GM12891 (cell line): ENCODE results near the gene LRRN4CL.
"Not testable (repeated sequence)": the region's sequence is repeated elsewhere in the genome, so short reads cannot be mapped to it uniquely, and the experiment has no call there.

Experiments
- DNase-seq: peaks from one replicate; pipeline ENCODE4 v3.0.0; 2011; ENCODE audit warnings: low spot score; ENCODE audit not compliant: insufficient read length
- FAIRE-seq: peaks from 2 replicates; lab custom pipeline; 2011; peaks lifted over from hg19 to GRCh38; lab: Jason Lieb, UNC
- PAX5 ChIP-seq: IDR thresholded peaks from 2 replicates; pipeline ENCODE4 v1.6.1; 2011; ENCODE audit warnings: low read length, moderate library complexity, mild to moderate bottlenecking; ENCODE audit not compliant: insufficient read depth, severe bottlenecking
- POLR2A ChIP-seq: IDR thresholded peaks from 2 replicates; pipeline ENCODE4 v1.6.1; 2011; ENCODE audit warnings: low read depth, low read length, control low read depth
- POLR2AphosphoS5 ChIP-seq: IDR thresholded peaks from 2 replicates; pipeline ENCODE4 v1.6.1; 2011; ENCODE audit warnings: low read depth, low read length, control low read depth
- POU2F2 ChIP-seq: IDR thresholded peaks from 2 replicates; pipeline ENCODE4 v1.6.1; 2011; ENCODE audit warnings: low read depth, mild to moderate bottlenecking, control low read depth, low read length, moderate library complexity
- SPI1 ChIP-seq: IDR thresholded peaks from 2 replicates; pipeline ENCODE4 v1.6.1; 2011; ENCODE audit warnings: low read depth, low read length, control low read depth
- TAF1 ChIP-seq: IDR thresholded peaks from 2 replicates; pipeline ENCODE4 v1.6.1; 2011; ENCODE audit warnings: low read depth, low read length, control low read depth

Gene LRRN4CL

DNA sequence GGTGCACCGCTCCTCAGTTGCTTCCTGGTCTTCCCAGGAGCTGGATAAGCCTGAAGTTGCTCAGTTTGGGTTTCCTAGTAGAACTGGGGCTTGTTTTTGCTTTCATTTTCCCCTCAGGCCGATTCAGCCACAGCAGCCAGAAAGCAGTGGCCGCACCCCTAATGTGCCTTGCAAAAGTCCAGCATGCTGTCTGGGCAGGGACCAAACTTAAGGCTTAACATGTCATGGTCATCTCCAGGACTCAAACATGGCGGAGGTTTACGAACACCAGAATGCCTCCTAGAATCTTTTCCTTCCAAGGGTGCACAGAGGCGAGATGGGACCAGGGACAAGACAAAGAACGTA is 20.6 kb upstream of the LRRN4CL start:
- TF ChIP-seq PAX5 = no peak
- TF ChIP-seq POLR2A = no peak
- no peak for TF ChIP-seq SPI1
- TF ChIP-seq POLR2AphosphoS5 = no peak
- no peak for TF ChIP-seq TAF1
- TF ChIP-seq POU2F2 = no peak
- peak; percentile 50 for FAIRE-seq
- no peak for DNase-seq

DNA sequence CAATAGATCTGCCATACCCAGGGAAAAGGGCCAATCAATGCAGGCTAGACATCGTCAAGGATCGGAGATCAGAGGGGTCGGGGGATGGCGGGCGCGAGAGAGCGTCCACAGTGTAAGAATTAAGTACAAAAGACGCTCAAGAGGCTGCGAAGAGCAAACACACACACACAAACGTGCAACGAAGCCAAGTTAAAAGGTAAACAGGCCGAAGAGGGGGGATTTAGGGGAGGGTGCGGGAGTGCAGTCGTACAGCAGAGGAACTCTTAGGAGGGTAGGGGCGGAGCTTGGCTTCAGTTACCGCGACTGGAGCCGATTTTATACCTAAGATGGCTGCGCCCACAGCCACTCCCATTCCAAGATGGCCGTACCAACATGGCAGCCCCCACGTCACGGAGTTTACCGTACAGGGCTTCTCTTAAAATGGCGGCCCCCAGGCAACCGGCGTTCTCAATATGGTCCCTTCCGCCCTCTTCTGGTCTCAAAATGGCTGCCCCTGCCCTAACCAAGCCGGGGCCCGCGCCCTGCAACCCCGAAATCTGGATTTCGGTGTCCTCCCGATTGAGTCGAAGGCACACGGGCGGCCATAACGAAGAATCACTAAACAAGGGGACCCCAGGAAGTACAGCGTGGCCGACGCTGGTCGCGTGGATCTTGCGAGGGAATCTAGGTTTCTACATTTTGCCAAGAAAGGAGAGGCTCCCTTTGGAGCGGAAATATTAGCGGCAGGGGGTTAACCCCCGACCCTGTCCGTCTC is 20.1 kb upstream of the LRRN4CL start:
- FAIRE-seq = peak; percentile 93
- TF ChIP-seq SPI1 (peak; percentile 36; the same call in 1 of the 2 replicates), POLR2A (peak; percentile 82), TAF1 (peak; percentile 89), POLR2AphosphoS5 (peak; percentile 87), PAX5 (no peak), POU2F2 (no peak; the same call in 1 of the 2 replicates)
- DNase-seq = peak; percentile 81

- DNase-seq = no peak
- TF ChIP-seq POLR2A = no peak
- no peak for TF ChIP-seq SPI1
- TF ChIP-seq TAF1 = no peak
- no peak for TF ChIP-seq POU2F2
- TF ChIP-seq PAX5 = no peak
- TF ChIP-seq POLR2AphosphoS5 = no peak
- peak; percentile 20 for FAIRE-seq
Measured at GRCh38 chr11:62708793-62709192, 19.5 kb upstream of the LRRN4CL start.

- FAIRE-seq (no peak), DNase-seq (no peak)
- TF ChIP-seq POLR2A (no peak), TAF1 (no peak), SPI1 (no peak), PAX5 (no peak), POLR2AphosphoS5 (no peak), POU2F2 (no peak)
Measured at GRCh38 chr11:62708392-62708791, 19.1 kb upstream of the LRRN4CL start.

DNA sequence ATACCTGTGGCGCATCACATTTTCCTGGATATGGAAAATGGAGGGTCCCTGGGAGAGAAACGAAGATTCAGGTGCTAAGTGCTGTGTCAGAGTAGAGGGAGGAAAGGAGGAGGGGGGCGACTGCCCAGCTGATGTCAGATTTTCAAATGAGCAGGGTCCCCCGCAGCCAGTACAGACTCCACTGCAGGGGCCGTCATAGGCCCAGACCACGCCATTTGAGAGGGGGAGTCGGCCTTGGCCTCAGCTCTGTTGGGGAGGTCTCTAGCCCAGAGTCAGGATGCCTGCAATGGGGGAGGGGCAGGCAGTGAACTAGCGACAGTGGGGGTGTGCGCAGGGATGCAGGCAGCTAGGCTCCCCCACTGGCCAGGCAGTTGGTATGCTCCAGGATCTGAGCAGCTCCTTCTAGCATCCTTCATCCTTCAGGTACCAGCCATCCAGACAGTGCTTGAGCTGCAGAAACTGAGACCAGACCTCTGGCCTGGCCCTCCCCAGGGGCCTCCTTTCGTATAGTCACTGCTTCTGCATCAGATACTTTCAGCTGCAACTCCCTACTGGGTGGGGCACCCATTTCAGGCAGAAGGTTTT is 18.0 kb upstream of the LRRN4CL start, which contains the start of the genes BSCL2 and GNG3:
TSS of gene BSCL2 (minus strand) at position 148 of the 585 bp plus-strand sequence. CDS start 229 bp downstream, outside the sequence.
TSS of gene GNG3 (plus strand) at position 400 of the 585 bp plus-strand sequence. CDS start 620 bp downstream, outside the sequence.
- FAIRE-seq (no peak), DNase-seq (no peak)
- TF ChIP-seq SPI1 = no peak
- no peak for TF ChIP-seq POLR2AphosphoS5
- TF ChIP-seq POU2F2 = no peak
- TF ChIP-seq POLR2A = no peak
- TF ChIP-seq TAF1 = no peak
- no peak for TF ChIP-seq PAX5

GRCh38 chr11:62706850-62707247 is 17.5 kb upstream of the LRRN4CL start:
- DNase-seq = no peak
- FAIRE-seq = no peak
- TF ChIP-seq PAX5 = no peak
- TF ChIP-seq POLR2AphosphoS5 = no peak
- no peak for TF ChIP-seq TAF1
- TF ChIP-seq POLR2A = no peak
- no peak for TF ChIP-seq POU2F2
- TF ChIP-seq SPI1 = no peak

DNA sequence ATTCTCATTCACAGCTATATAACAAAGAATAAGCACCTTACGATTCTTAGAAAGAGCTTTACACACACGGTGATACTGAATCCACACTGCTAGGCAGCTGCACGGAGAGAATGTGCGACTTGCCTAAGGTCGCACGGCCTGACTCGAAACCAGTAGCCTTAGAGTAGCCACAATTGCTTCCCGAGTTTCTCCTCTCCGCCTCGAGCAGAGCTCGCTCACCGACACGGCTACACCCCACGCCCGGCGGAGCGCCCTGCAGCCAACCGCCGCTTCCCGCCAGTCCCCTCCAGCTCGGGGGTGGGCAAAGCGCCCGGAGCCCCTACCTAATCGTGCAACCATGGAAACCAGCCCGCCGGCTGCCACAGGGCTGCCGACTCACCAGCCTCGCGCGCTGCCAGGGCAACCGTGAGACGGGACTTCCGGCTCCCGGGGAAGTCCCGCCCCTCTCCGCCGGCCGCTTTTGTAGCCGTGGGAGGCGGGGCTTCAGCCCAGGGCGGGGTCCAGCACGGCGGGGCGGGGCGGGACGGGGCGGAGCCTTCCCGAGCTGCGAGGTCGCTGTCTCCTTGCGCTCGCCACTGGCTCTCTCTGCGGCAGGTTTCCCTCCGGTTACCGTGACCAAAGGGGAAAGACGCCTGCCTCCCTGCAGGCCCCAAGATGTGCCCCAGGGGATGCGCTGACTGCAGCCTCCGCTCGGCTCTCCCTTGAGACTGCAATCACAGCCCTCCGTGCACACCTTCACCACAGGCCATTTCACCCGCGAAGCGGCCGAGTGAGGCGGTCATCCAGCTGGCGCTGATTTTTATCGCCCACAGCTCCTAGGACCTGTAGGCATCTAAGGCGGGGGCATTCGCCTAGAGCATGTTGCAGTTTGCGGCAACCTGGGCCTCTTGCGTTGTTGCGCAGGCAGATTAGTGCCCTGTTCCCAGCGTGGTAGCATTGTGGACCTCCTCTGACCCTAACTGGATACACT is 16.8 kb upstream of the LRRN4CL start:
- TF ChIP-seq POLR2AphosphoS5 = no peak
- TF ChIP-seq POLR2A = no peak
- no peak for TF ChIP-seq TAF1
- no peak for TF ChIP-seq PAX5
- TF ChIP-seq SPI1 = no peak
- TF ChIP-seq POU2F2 = no peak
- FAIRE-seq = peak; percentile 86
- DNase-seq = peak; percentile 94

GRCh38 chr11:62705413-62705812 is 16.1 kb upstream of the LRRN4CL start:
- DNase-seq (no peak), FAIRE-seq (no peak)
- TF ChIP-seq PAX5 (no peak), POLR2A (no peak), POU2F2 (no peak)

- FAIRE-seq, DNase-seq: not testable (repeated sequence)
Measured at GRCh38 chr11:62703921-62704320, 14.6 kb upstream of the LRRN4CL start.

GRCh38 chr11:62702246-62702645 is 12.9 kb upstream of the LRRN4CL start:
- FAIRE-seq (no peak), DNase-seq (no peak)
- TF ChIP-seq SPI1 = no peak
